CD4-positive, CD25-positive, alpha-beta regulatory T cell (primary cell): Measurements from ENCODE around the gene RERE. TPM values are rescaled to one million over a fixed set of nuclear protein-coding genes. Genes with fewer than 3 reads are reported as not detected.

ENCODE experiments used
- ATAC-seq, 2 donors: fragments of 150-1000 bp; cut with Tn5 transposase; one replicate each; pipeline ENCODE4 v1.10.0; 2021; ENCODE audit warnings: low read depth in 2 of 2, moderate number of reproducible peaks in 2 of 2, moderate library complexity in 1 of 2
- DNase-seq, 3 donors: peaks; one replicate each; pipeline versions ENCODE4 v3.0.0 to v3.0.0-alpha.2; 2012 to 2022; ENCODE audit warnings: mixed read lengths in 1 of 3
- H3K27ac ChIP-seq: one replicate; pipeline ENCODE4 v1.7.0; 2013; ENCODE audit warnings: mild to moderate bottlenecking, low read length; ENCODE audit not compliant: insufficient read depth, poor library complexity, severe bottlenecking
- H3K27me3 ChIP-seq: one replicate; pipeline ENCODE4 v1.7.0; 2013; ENCODE audit warnings: low read length; ENCODE audit not compliant: control insufficient read depth, insufficient read depth
- H3K36me3 ChIP-seq: one replicate; pipeline ENCODE4 v1.7.0; 2013; ENCODE audit warnings: mild to moderate bottlenecking, low read length, moderate library complexity; ENCODE audit not compliant: control insufficient read depth, insufficient read depth
- H3K4me1 ChIP-seq: 2 replicates; pipeline ENCODE4 v1.7.0; 2013; ENCODE audit warnings: mild to moderate bottlenecking, low read length; ENCODE audit not compliant: insufficient read depth, control insufficient read depth, poor library complexity, severe bottlenecking
- H3K4me3 ChIP-seq: one replicate; pipeline ENCODE4 v1.7.0; 2013; ENCODE audit warnings: low read depth, mild to moderate bottlenecking, low read length, moderate library complexity
- H3K9me3 ChIP-seq, 2 experiments: 1 replicate in 1 of 2; 2 replicates in 1 of 2; pipeline ENCODE4 v1.7.0; 2013; ENCODE audit warnings: low read length in 2 of 2, mild to moderate bottlenecking in 1 of 2, moderate library complexity in 1 of 2; ENCODE audit not compliant: control insufficient read depth in 2 of 2
- H3K27ac Mint-ChIP-seq, 3 donors: one replicate each; pipeline ENCODE4 v1.8.0; 2020 to 2022; ENCODE audit warnings: mild to moderate bottlenecking in 3 of 3, mixed read lengths in 3 of 3, moderate library complexity in 2 of 3
- H3K27me3 Mint-ChIP-seq: one replicate; pipeline ENCODE4 v1.8.0; 2022; ENCODE audit warnings: mild to moderate bottlenecking, mixed read lengths
- H3K36me3 Mint-ChIP-seq: one replicate; pipeline ENCODE4 v1.8.0; 2020; ENCODE audit warnings: mixed read lengths
- H3K4me1 Mint-ChIP-seq, 4 donors: one replicate each; pipeline ENCODE4 v1.8.0; 2020 to 2022; ENCODE audit warnings: mixed read lengths in 4 of 4, mild to moderate bottlenecking in 1 of 4
- H3K4me3 Mint-ChIP-seq, 4 donors: one replicate each; pipeline ENCODE4 v1.8.0; 2020 to 2022; ENCODE audit warnings: mild to moderate bottlenecking in 4 of 4, mixed read lengths in 4 of 4, moderate library complexity in 3 of 4
- H3K9me3 Mint-ChIP-seq, 7 donors: one replicate each; pipeline ENCODE4 v1.8.0; 2020 to 2022; ENCODE audit warnings: mixed read lengths in 7 of 7, mild to moderate bottlenecking in 3 of 7, moderate library complexity in 2 of 7
- polyA plus RNA-seq, 4 donors: library from polyadenylated mRNA; unstranded; fragments of 300-500 nt; fragmentation: Illumina TruSeq; gene quantifications; one replicate each; pipeline ENCODE4 v1.2.3, GENCODE V29; 2021
- total RNA-seq: library from RNA; stranded (reverse); gene quantifications from one replicate; pipeline ENCODE4 v1.2.3, GENCODE V29; 2022

RERE gene
- total and polyA plus RNA-seq, 5 donors from 2014 or later, result 3.1 to 127 (median 5.7) TPM

DNA sequence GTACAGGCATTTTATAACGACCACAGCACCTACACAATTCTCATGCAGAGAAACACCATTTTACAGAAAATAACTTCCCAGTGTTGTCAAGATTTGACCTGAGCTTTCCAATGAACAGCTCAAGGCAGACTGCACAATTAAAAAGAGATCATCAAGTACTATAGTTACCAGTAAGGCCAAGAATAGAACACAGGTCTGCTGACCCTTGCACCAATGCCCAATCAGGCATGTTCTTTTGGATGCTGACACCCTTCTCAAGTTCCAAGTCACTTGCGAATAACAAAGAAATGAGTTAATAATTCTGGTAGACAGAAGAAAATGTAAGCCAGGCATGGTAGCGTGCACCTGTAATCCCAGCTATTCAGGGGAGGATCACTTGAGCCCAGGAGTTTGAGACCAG lies 397.6 kb downstream of the RERE start:
- no peak for ATAC-seq
- peaks cover 25 to 51% (median 29%) of the 10 kb centered on the region in 4 donors for H3K4me1 Mint-ChIP-seq
- H3K27me3 Mint-ChIP-seq, result no peaks in the 10 kb centered on the region
- H3K9me3 ChIP-seq, result no peaks in the 10 kb centered on the region
- no peak overlapping the region for H3K4me3 Mint-ChIP-seq
- DNase-seq, result no peak
- H3K27me3 ChIP-seq, result no peaks in the 10 kb centered on the region
- peak overlapping the region; percentile 27 for H3K27ac ChIP-seq
- H3K4me3 ChIP-seq, result peak overlapping the region; percentile 98
- peaks cover 39% of the 10 kb centered on the region for H3K36me3 ChIP-seq
- H3K9me3 Mint-ChIP-seq, result no peaks in the 10 kb centered on the region
- no peak overlapping the region for H3K27ac Mint-ChIP-seq
- peaks cover 76% of the 10 kb centered on the region for H3K4me1 ChIP-seq
- peaks cover 20% of the 10 kb centered on the region for H3K36me3 Mint-ChIP-seq

DNA sequence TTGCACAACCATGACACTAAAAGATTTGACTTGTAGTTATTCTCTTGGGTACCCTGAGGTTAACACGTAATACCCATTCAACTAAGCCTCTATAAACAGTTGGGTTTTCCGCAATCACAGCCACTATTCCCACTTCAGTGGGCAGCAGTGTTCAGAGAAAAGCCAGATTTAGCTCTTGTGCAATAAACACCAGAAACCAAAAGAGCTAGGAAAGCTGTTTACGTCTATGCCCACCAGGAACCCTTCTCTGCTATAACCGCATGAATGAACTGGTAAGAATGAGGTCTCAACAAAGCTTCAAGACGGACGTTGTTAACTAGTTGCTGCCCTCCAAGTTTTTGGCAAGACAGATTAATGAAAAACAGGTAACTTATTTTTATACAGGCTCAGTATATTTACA lies 398.3 kb downstream of the RERE start:
- Histone ChIP-seq H3K27me3 (no peaks in the 10 kb centered on the region), H3K36me3 (peaks cover 44% of the 10 kb centered on the region), H3K4me1 (peaks cover 69% of the 10 kb centered on the region), H3K9me3 (no peaks in the 10 kb centered on the region), H3K4me3 (peak overlapping the region; percentile 98), H3K27ac (no peak overlapping the region)
- Mint-ChIP-seq H3K4me3 (peak overlapping the region in 1 of 4 donors; percentile 77), H3K9me3 (no peaks in the 10 kb centered on the region), H3K27ac (peak overlapping the region in 1 of 3 donors; percentile 38), H3K4me1 (peaks cover 22 to 45% (median 26%) of the 10 kb centered on the region in 4 donors), H3K36me3 (peaks cover 20% of the 10 kb centered on the region), H3K27me3 (no peaks in the 10 kb centered on the region)
- DNase-seq, result no peak
- no peak for ATAC-seq

GRCh38 chr1:8418301-8418700 lies 399.1 kb downstream of the RERE start:
- peak overlapping the region in 3 of 4 donors; percentile 15 to 77 (median 47) for H3K4me3 Mint-ChIP-seq
- no peak for ATAC-seq
- peaks cover 23 to 44% (median 26%) of the 10 kb centered on the region in 4 donors for H3K4me1 Mint-ChIP-seq
- H3K4me3 ChIP-seq, result peak overlapping the region; percentile 98
- H3K36me3 ChIP-seq, result peaks cover 47% of the 10 kb centered on the region
- DNase-seq, result no peak
- peak overlapping the region; percentile 34 for H3K27ac ChIP-seq
- no peaks in the 10 kb centered on the region for H3K9me3 ChIP-seq
- H3K4me1 ChIP-seq, result peaks cover 65% of the 10 kb centered on the region
- H3K27me3 Mint-ChIP-seq, result no peaks in the 10 kb centered on the region
- H3K36me3 Mint-ChIP-seq, result peaks cover 20% of the 10 kb centered on the region
- H3K27me3 ChIP-seq, result no peaks in the 10 kb centered on the region
- peak overlapping the region; percentile 45 to 65 (median 55) for H3K27ac Mint-ChIP-seq
- no peaks in the 10 kb centered on the region for H3K9me3 Mint-ChIP-seq

DNA sequence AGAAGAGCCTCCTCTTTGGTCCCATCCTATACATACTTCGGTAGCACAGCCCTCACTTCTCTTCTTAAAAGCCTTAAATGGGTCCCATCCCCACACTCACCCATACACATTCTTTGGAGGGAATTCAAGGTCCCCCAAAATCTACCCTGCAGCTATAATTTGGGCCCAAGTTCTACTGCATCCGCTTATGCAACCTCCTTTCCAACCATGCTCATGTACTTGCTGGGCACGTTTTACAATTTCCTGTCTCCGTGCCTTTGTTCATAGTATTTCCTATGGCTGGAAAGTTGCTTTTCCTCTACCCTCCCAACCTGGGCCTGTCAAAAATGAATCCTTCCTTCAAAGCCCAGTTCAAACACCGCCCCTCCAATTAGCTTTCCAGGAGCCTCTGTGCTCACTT lies 399.8 kb downstream of the RERE start:
- Mint-ChIP-seq H3K36me3 (peaks cover 21% of the 10 kb centered on the region), H3K4me3 (peak overlapping the region in 2 of 4 donors; percentile 15 to 47), H3K9me3 (no peaks in the 10 kb centered on the region), H3K27me3 (no peaks in the 10 kb centered on the region), H3K27ac (peak overlapping the region in 2 of 3 donors; percentile 45 to 55), H3K4me1 (peaks cover 27 to 44% (median 29%) of the 10 kb centered on the region in 4 donors)
- H3K36me3 ChIP-seq, result peaks cover 53% of the 10 kb centered on the region
- peak overlapping the region; percentile 6 for H3K27ac ChIP-seq
- no peak for ATAC-seq
- no peak for DNase-seq
- no peaks in the 10 kb centered on the region for H3K27me3 ChIP-seq
- H3K9me3 ChIP-seq, result no peaks in the 10 kb centered on the region
- peak overlapping the region; percentile 17 for H3K4me3 ChIP-seq
- peaks cover 63% of the 10 kb centered on the region for H3K4me1 ChIP-seq

GRCh38 chr1:8416881-8417280 lies 400.6 kb downstream of the RERE start:
- H3K36me3 ChIP-seq, result peaks cover 57% of the 10 kb centered on the region
- no peaks in the 10 kb centered on the region for H3K9me3 ChIP-seq
- Mint-ChIP-seq H3K36me3 (peaks cover 24% of the 10 kb centered on the region), H3K27me3 (no peaks in the 10 kb centered on the region), H3K27ac (peak overlapping the region in 2 of 3 donors; percentile 24 to 82), H3K4me3 (peak overlapping the region in 2 of 4 donors; percentile 19), H3K4me1 (peaks cover 35 to 51% (median 36%) of the 10 kb centered on the region in 4 donors), H3K9me3 (no peaks in the 10 kb centered on the region)
- DNase-seq (no peak), ATAC-seq (no peak)
- H3K27ac ChIP-seq, result no peak overlapping the region
- no peak overlapping the region for H3K4me3 ChIP-seq
- no peaks in the 10 kb centered on the region for H3K27me3 ChIP-seq
- H3K4me1 ChIP-seq, result peaks cover 59% of the 10 kb centered on the region

DNA sequence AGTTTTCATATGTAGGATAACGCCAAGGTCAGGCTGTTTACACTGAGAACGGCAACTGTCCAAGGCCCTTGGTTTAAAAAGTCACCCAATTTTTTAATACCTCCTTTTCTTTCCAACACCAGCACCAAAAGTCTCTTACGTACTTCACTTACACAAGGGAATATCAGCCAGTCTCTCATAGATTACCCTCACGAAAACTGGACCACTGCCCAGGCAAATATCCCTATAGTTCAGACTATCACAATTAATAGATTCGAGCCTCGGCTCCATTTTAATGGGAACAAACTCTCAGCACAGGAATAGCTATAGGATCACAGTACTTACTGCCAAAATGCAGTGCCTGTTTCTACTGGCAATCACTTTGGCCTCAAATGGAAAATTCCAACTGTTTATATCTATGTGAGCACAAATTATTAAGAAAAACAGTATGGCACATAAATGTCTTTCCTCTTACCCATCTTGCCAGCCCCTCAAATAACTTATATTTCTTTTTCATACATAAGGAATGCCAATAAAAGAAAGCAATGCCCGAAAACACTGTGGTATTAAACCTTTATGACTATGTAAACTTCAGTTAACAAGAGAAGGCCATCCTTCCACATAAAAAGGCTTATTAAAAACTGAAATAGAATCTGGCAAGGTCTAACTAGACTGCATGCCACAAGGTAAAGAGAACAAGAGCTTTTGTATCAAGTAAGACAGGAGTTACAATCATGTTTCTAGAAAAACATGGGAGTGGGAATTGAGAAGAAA lies 401.7 kb downstream of the RERE start:
- peaks cover 62% of the 10 kb centered on the region for H3K36me3 ChIP-seq
- Mint-ChIP-seq H3K27ac (peak overlapping the region in 1 of 3 donors; percentile 71), H3K36me3 (peaks cover 26% of the 10 kb centered on the region)

DNA sequence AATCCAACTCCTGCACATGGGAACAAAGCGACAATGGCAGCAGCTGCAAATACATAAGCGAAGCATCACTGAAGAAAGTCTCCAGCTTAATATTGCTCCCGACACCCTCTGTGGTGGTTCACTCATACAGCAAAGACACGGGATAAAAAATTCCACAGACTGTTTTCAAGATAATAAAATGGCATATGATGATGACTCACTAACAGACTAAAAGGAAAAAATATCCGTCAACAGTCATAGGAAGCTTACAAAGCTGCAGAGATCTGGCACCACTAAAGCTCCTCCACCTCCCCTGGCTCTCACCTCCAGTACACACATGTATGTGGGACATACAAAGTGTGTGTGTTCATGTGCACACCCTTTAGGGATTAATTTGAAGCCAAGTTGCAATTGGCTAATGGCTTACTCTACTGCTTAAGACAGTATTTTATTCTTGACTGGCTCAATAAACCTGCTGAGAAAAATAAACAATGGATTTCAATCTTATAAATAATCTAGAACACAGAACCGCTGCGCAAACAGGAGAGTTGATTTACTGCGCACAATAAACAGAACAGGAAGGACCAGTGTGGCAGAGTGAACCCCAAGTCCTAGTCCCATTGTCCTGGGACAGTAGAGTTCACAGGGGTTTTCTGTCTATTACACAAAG lies 405.1 kb downstream of the RERE start:
- Mint-ChIP-seq H3K27ac (peak overlapping the region in 2 of 3 donors; percentile 24 to 86), H3K4me3 (no peak overlapping the region), H3K4me1 (peaks cover 50 to 79% (median 67%) of the 10 kb centered on the region in 4 donors), H3K9me3 (no peaks in the 10 kb centered on the region), H3K27me3 (no peaks in the 10 kb centered on the region), H3K36me3 (peaks cover 34% of the 10 kb centered on the region)
- peaks cover 45% of the 10 kb centered on the region for H3K4me1 ChIP-seq
- H3K36me3 ChIP-seq, result peaks cover 53% of the 10 kb centered on the region
- H3K27ac ChIP-seq, result no peak overlapping the region
- H3K4me3 ChIP-seq, result no peak overlapping the region
- H3K9me3 ChIP-seq, result no peaks in the 10 kb centered on the region
- no peak for DNase-seq
- no peaks in the 10 kb centered on the region for H3K27me3 ChIP-seq
- no peak for ATAC-seq

More for the DNA sequence above, 401.7 kb downstream of the RERE start:
- Histone ChIP-seq H3K4me1 (peaks cover 47% of the 10 kb centered on the region), H3K27me3 (no peaks in the 10 kb centered on the region), H3K4me3 (peak overlapping the region; percentile 15), H3K9me3 (no peaks in the 10 kb centered on the region), H3K27ac (no peak overlapping the region)
- H3K27me3 Mint-ChIP-seq, result no peaks in the 10 kb centered on the region
- H3K9me3 Mint-ChIP-seq, result no peaks in the 10 kb centered on the region
- no peak for DNase-seq
- H3K4me3 Mint-ChIP-seq, result peak overlapping the region; percentile 6 to 72 (median 19)
- no peak for ATAC-seq
- H3K4me1 Mint-ChIP-seq, result peaks cover 40 to 56% (median 44%) of the 10 kb centered on the region in 4 donors
